ENCODE measurements around the gene PAAF1.

DNA sequence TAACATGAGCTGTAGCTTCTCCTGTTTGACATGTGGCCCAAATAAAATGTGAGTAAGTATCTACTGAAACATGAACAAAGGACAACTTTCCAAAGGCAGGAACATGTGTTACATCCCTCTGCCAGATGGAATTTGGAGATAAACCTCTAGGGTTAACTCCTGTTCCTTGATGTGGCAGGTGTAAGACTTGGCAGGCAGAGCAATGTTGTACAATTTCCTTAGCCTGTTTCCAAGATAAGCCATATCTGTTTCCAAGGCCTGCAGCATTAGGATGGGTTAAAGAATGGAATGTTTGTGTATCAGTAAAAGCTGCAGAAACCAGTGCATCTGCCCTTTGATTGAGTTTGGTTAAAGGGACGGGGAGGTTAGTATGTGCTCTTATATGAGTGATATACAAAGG is 65.2 kb downstream of the PAAF1 start:
- TF ChIP-seq EZH2 (IDR thresholded peaks at IDR 0.05; ENCODE audit: insufficient read depth, poor library complexity, severe bottlenecking), result no peak
- TF ChIP-seq EZH2phosphoT487 (IDR thresholded peaks at IDR 0.05; ENCODE audit: insufficient read depth, low read depth), result no peak
